Measurements from ENCODE around the gene IMMP2L. TPM values are rescaled to one million over a fixed set of nuclear protein-coding genes. Genes with fewer than 3 reads are reported as not detected.

Gene IMMP2L
- polyA plus RNA-seq, 1 of the 3 experiments (the other 2 are of a cell fraction) = 10.7 TPM

DNA sequence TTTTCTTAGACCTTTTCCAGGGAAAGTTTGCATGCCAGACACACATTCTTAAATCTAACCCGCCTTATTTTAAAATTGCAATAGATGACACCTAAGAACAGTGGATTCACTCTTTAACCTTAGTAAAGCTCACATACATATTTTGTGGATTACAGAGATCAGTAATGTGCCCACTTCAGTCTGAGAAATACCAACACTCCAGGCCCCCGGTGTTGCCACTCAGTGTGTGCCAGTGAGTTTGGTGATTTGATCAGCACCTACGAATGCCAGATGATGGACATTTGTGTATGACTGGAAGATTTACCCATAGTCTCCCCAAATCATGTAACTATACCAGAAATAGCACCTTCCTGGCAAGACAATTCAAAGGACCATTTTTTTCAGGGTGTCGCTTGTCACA lies 468.8 kb downstream of the IMMP2L start:
- ChIA-PET POLR2A (interaction anchor here (1.3 kb wide), 1 partner anchor 380 kb away, joined by 4 read pairs; no protein-coding TSS in a partner anchor), CTCF (interaction anchor here (1.2 to 5.2 kb wide), 6 partner anchors 17 to 1250 kb away, joined by 3 to 35 read pairs (median 6); partner anchors contain the start of gene IMMP2L)
- Histone ChIP-seq H3F3A (replicated peaks; ENCODE audit: insufficient read depth) (peaks cover 4% of the 10 kb centered on the region), H4K20me1 (ENCODE audit: insufficient read depth) (no peaks in the 10 kb centered on the region), H3K4me1 (ENCODE audit: control insufficient read depth in 1 of 2, insufficient read depth in 2 of 2, low read depth in 1 of 2, low read length in 1 of 2) (peaks cover 5 to 30% of the 10 kb centered on the region in 2 experiments; a peak in 3 of 4 replicates), H3K9me2 (no peaks in the 10 kb centered on the region), H3K9ac (no peak overlapping the region), H3K4me2 (peak overlapping the region; percentile 65), H3K27me3 (ENCODE audit: insufficient read depth) (no peaks in the 10 kb centered on the region), H3K4me3 (ENCODE audit: low read depth in 2 of 2, low read length in 1 of 2) (peak overlapping the region in 1 of 2 experiments; percentile 61; a peak in 2 of 4 replicates), H3K9me3 (no peaks in the 10 kb centered on the region), H3K79me2 (ENCODE audit: insufficient read depth) (no peaks in the 10 kb centered on the region), H3K27ac (ENCODE audit: low read depth in 2 of 2, low read length in 1 of 2) (peak overlapping the region in 1 of 2 experiments; percentile 88; a peak in 2 of 4 replicates), H2AFZ (ENCODE audit: low read depth) (no peak overlapping the region), H3K36me3 (replicated peaks in 1 of 2; ENCODE audit: control insufficient read depth in 1 of 2, insufficient read depth in 2 of 2, low read length in 1 of 2) (peaks cover 0 to 16% of the 10 kb centered on the region in 2 experiments)
- WGBS (ENCODE audit: low lambda C conversion rate) = 71% methylated on average over 4 of the region's 4 CpGs
- DNase-seq = no peak
- TF ChIP-seq MEF2A (IDR thresholded peaks at IDR 0.05; ENCODE audit: borderline replicate concordance, low read depth) (no peak), NFIC (IDR thresholded peaks at IDR 0.05; ENCODE audit: borderline replicate concordance) (no peak), EP300 (IDR thresholded peaks at IDR 0.05; ENCODE audit: borderline replicate concordance in 1 of 2, low read depth in 1 of 2, low read length in 1 of 2) (no peak), MXI1 (IDR thresholded peaks at IDR 0.05; ENCODE audit: low read depth, low read length) (0 out of 2 replicates have a peak, but pooled peaks have one; percentile 30), JUND (IDR thresholded peaks at IDR 0.05) (no peak), TCF12 (IDR thresholded peaks at IDR 0.05) (no peak), RAD21 (IDR thresholded peaks at IDR 0.05; ENCODE audit: low read length) (0 out of 2 replicates have a peak, but pooled peaks have one; percentile 1)
- TF ChIP-seq, protein P1, sequence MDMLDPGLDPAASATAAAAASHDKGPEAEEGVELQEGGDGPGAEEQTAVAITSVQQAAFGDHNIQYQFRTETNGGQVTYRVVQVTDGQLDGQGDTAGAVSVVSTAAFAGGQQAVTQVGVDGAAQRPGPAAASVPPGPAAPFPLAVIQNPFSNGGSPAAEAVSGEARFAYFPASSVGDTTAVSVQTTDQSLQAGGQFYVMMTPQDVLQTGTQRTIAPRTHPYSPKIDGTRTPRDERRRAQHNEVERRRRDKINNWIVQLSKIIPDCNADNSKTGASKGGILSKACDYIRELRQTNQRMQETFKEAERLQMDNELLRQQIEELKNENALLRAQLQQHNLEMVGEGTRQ (IDR thresholded peaks at IDR 0.05; ENCODE audit: borderline replicate concordance, low read depth, low read length) = no peak

DNA sequence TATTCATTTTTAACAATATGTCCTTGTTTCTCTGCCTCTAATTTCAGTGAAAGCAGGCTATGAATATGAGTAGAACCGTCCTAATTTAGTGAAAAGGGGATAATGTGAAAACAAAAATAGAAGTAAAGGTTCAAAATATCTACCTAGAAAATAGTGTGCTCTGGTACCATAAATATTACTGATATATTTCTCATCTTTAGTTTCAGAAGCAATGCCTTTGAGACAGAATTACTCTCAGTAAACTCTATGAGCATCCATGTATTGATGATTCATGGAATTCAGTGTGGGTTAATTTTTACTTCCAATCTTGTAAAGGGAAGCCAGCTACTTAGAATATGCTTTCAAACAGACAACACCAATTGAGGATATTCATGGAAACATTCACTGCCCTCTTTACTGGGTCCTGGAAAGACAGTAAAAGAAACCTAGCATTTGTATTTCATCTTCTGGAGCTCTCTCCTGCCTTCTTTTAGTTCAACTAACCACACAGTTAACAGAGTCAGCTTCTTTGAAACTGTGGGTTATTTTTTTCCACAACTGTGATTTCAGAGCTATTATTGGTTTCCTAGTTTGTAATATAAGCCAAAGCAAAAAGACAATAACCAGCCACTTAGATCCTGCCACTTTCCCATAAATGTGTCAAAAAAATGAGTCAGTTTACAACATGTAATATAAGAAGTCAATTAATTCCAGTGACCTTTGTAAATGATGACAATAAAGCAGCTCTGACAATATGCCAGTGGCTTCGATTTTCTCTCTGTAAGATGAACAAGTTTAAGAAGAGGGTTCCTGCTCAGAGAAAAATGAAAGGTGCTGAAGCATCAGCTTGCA lies 469.7 kb downstream of the IMMP2L start:
- no peak for DNase-seq
- H3K9ac ChIP-seq = peak overlapping the region; percentile 37; the same call in 1 of the 2 replicates
- no peaks in the 10 kb centered on the region for H3K9me3 ChIP-seq
- H3K9me2 ChIP-seq = no peaks in the 10 kb centered on the region
- peak overlapping the region; percentile 65 for H3K4me2 ChIP-seq
- peak overlapping the region in 1 of 2 experiments; percentile 88; a peak in 2 of 4 replicates for H3K27ac ChIP-seq (ENCODE audit: low read depth in 2 of 2, low read length in 1 of 2)
- 26% methylated on average over 2 of the region's 2 CpGs for WGBS (ENCODE audit: low lambda C conversion rate)
- peaks cover 5 to 30% of the 10 kb centered on the region in 2 experiments; a peak in 3 of 4 replicates for H3K4me1 ChIP-seq (ENCODE audit: control insufficient read depth in 1 of 2, insufficient read depth in 2 of 2, low read depth in 1 of 2, low read length in 1 of 2)
- no peaks in the 10 kb centered on the region for H3K27me3 ChIP-seq (ENCODE audit: insufficient read depth)
- no peaks in the 10 kb centered on the region for H4K20me1 ChIP-seq (ENCODE audit: insufficient read depth)
- CTCF ChIA-PET = interaction anchor here (0.7 to 5.2 kb wide), 14 partner anchors 10 to 1249 kb away, joined by 3 to 35 read pairs (median 3); partner anchors contain the start of gene IMMP2L
- H3K4me3 ChIP-seq (ENCODE audit: low read depth in 2 of 2, low read length in 1 of 2) = peak overlapping the region; percentile 50 to 61
- POLR2A ChIA-PET = interaction anchor here (1.3 to 1.8 kb wide), 3 partner anchors 380 to 670 kb away, joined by 4 to 6 read pairs (median 4); no protein-coding TSS in a partner anchor
- peaks cover 4% of the 10 kb centered on the region for H3F3A ChIP-seq (replicated peaks; ENCODE audit: insufficient read depth)
- peak overlapping the region; percentile 57 for H2AFZ ChIP-seq (ENCODE audit: low read depth)
- H3K79me2 ChIP-seq (ENCODE audit: insufficient read depth) = no peaks in the 10 kb centered on the region
- H3K36me3 ChIP-seq (replicated peaks in 1 of 2; ENCODE audit: control insufficient read depth in 1 of 2, insufficient read depth in 2 of 2, low read length in 1 of 2) = peaks cover 0 to 7% of the 10 kb centered on the region in 2 experiments
- TF ChIP-seq, protein P2, sequence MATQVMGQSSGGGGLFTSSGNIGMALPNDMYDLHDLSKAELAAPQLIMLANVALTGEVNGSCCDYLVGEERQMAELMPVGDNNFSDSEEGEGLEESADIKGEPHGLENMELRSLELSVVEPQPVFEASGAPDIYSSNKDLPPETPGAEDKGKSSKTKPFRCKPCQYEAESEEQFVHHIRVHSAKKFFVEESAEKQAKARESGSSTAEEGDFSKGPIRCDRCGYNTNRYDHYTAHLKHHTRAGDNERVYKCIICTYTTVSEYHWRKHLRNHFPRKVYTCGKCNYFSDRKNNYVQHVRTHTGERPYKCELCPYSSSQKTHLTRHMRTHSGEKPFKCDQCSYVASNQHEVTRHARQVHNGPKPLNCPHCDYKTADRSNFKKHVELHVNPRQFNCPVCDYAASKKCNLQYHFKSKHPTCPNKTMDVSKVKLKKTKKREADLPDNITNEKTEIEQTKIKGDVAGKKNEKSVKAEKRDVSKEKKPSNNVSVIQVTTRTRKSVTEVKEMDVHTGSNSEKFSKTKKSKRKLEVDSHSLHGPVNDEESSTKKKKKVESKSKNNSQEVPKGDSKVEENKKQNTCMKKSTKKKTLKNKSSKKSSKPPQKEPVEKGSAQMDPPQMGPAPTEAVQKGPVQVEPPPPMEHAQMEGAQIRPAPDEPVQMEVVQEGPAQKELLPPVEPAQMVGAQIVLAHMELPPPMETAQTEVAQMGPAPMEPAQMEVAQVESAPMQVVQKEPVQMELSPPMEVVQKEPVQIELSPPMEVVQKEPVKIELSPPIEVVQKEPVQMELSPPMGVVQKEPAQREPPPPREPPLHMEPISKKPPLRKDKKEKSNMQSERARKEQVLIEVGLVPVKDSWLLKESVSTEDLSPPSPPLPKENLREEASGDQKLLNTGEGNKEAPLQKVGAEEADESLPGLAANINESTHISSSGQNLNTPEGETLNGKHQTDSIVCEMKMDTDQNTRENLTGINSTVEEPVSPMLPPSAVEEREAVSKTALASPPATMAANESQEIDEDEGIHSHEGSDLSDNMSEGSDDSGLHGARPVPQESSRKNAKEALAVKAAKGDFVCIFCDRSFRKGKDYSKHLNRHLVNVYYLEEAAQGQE (IDR thresholded peaks at IDR 0.05; ENCODE audit: low read depth, low read length) = no peak
- TF ChIP-seq, protein P3, sequence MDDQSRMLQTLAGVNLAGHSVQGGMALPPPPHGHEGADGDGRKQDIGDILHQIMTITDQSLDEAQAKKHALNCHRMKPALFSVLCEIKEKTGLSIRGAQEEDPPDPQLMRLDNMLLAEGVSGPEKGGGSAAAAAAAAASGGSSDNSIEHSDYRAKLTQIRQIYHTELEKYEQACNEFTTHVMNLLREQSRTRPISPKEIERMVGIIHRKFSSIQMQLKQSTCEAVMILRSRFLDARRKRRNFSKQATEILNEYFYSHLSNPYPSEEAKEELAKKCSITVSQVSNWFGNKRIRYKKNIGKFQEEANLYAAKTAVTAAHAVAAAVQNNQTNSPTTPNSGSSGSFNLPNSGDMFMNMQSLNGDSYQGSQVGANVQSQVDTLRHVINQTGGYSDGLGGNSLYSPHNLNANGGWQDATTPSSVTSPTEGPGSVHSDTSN (IDR thresholded peaks at IDR 0.05) = no peak
- TF ChIP-seq TCF12 (IDR thresholded peaks at IDR 0.05) (no peak), MEF2A (IDR thresholded peaks at IDR 0.05; ENCODE audit: borderline replicate concordance, low read depth) (no peak), EP300 (IDR thresholded peaks at IDR 0.05; ENCODE audit: borderline replicate concordance in 1 of 2, low read depth in 1 of 2, low read length in 1 of 2) (no peak)

All from SK-N-SH (cell line).